GM12801 (cell line): Measurements from ENCODE around the gene REELD1.

Experiments used
- CTCF ChIP-seq: IDR thresholded peaks from one replicate; pipeline ENCODE4 v1.5.1; 2011; ENCODE audit warnings: control low read depth; ENCODE audit not compliant: insufficient read length; ENCODE audit errors: extremely low read depth

The REELD1 gene

GRCh38 chr4:146179784-146180370 lies 34.5 kb upstream of the REELD1 start:
- TF ChIP-seq CTCF = no peak

GRCh38 chr4:146182443-146182842 lies 31.9 kb upstream of the REELD1 start:
- TF ChIP-seq CTCF = no peak

- TF ChIP-seq CTCF = no peak
These were observed 31.1 kb upstream of the REELD1 start for GRCh38 chr4:146183209-146183608.

GRCh38 chr4:146186041-146186440 lies 28.3 kb upstream of the REELD1 start:
- no peak for TF ChIP-seq CTCF

- TF ChIP-seq CTCF = no peak
These were observed 27.7 kb upstream of the REELD1 start for GRCh38 chr4:146186596-146186995.

GRCh38 chr4:146190456-146190855 lies 23.9 kb upstream of the REELD1 start:
- no peak for TF ChIP-seq CTCF

GRCh38 chr4:146191766-146192458 lies 22.4 kb upstream of the REELD1 start:
- no peak for TF ChIP-seq CTCF
